AG04450 (cell line): ENCODE data around the gene CENPQ. TPM values are rescaled to one million over a fixed set of nuclear protein-coding genes. Genes with fewer than 3 reads are reported as not detected.

Experiments used
- CTCF ChIA-PET: fragments of 300-600, 350-600 bp; formaldehyde crosslinking; extraction: SDS; loops from one replicate; lab custom pipeline; 2022; ENCODE audit warnings: antibody characterized with exemption, inconsistent platforms; lab: Charles Lee
- POLR2A ChIA-PET: fragments of 350-600 bp; formaldehyde crosslinking; extraction: SDS; loops from one replicate; lab custom pipeline; 2021; ENCODE audit warnings: antibody characterized with exemption, inconsistent platforms; lab: Yijun Ruan, JAX
- DNase-seq: peaks from one replicate; pipeline ENCODE4 v3.0.0-alpha.2; 2011; ENCODE audit warnings: low read depth, low spot score
- H3K27ac ChIP-seq: one replicate; pipeline ENCODE4 v1.5.1; 2012; ENCODE audit warnings: low read depth, low read length, control low read depth
- H3K27me3 ChIP-seq: one replicate; pipeline ENCODE4 v1.6.0; 2012; ENCODE audit warnings: low read length; ENCODE audit not compliant: control insufficient read depth, insufficient read depth
- H3K4me3 ChIP-seq: 2 replicates; pipeline ENCODE4 v1.5.1; 2011; ENCODE audit warnings: mild to moderate bottlenecking, low read depth, low read length, control low read depth
- H3K9me3 ChIP-seq: 2 replicates; pipeline ENCODE4 v1.5.1; 2012; ENCODE audit warnings: low read length; ENCODE audit not compliant: control insufficient read depth, insufficient read depth
- polyA plus RNA-seq: library from polyadenylated mRNA; depleted of rRNA; stranded (reverse); fragments of >200 nt; gene quantifications from 2 replicates; pipeline ENCODE4 v1.2.3, GENCODE V29; 2011
- TF ChIP-seq, protein P1 (sequence below): IDR thresholded peaks from 2 replicates; pipeline ENCODE4 v1.5.1; 2011; ENCODE audit warnings: low read depth, low read length, control low read depth, inconsistent platforms

The CENPQ gene
- polyA plus RNA-seq, 1 experiment, result 6.5 TPM

DNA sequence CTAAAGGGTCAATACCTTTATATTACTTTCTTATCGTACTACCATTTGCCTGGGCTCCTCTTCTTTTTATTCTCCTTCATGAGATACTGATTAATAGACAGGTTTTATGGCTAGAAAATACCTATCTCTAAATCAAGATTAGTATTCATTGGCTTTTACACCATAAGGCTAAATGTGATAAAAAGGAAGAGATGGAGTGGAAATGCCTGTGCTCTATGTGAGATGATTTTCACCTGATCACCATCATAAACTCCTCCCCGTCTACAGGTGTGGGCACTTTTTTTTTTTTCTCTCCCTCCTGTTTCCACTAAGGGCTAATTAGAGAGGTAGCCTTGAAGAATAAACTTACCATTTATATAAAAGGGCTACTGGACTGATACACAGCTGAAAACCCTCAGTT, 36.5 kb downstream of the CENPQ start, which contains the start of gene GLYATL3:
TSS of gene GLYATL3 (plus strand) at position 301 of the 400 bp plus-strand sequence. CDS start 12,068 bp downstream, outside the sequence.
- H3K9me3 ChIP-seq, result no peaks in the 10 kb centered on the region
- CTCF ChIA-PET, result no interaction called here
- POLR2A ChIA-PET, result no interaction called here
- no peak within 1 kb of the TSS for H3K4me3 ChIP-seq
- no peak for DNase-seq
- TF ChIP-seq, protein P1, sequence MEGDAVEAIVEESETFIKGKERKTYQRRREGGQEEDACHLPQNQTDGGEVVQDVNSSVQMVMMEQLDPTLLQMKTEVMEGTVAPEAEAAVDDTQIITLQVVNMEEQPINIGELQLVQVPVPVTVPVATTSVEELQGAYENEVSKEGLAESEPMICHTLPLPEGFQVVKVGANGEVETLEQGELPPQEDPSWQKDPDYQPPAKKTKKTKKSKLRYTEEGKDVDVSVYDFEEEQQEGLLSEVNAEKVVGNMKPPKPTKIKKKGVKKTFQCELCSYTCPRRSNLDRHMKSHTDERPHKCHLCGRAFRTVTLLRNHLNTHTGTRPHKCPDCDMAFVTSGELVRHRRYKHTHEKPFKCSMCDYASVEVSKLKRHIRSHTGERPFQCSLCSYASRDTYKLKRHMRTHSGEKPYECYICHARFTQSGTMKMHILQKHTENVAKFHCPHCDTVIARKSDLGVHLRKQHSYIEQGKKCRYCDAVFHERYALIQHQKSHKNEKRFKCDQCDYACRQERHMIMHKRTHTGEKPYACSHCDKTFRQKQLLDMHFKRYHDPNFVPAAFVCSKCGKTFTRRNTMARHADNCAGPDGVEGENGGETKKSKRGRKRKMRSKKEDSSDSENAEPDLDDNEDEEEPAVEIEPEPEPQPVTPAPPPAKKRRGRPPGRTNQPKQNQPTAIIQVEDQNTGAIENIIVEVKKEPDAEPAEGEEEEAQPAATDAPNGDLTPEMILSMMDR, result no peak
- no peaks in the 10 kb centered on the region for H3K27me3 ChIP-seq
- no peak within 1 kb of the TSS for H3K27ac ChIP-seq

DNA sequence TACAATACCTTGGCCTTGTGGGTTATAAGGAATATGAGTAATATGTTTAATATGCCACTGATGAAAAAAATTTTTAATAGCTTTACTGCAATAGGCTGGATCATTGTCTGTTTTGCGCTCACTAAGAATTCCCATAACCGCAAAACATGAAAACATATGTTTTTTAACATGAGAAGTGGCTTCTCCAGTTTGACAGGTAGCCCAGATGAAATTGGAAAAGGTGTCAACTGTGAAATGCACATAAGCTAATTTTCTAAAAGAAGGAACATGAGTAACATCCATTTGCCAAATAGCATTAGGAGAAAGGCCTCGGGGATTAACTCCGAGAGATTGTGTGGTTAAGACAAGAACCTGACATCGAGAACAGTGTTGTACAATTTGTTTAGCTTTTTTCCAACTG, 41.5 kb downstream of the CENPQ start:
- Histone ChIP-seq H3K9me3 (no peaks in the 10 kb centered on the region), H3K27me3 (no peaks in the 10 kb centered on the region), H3K27ac (no peak overlapping the region), H3K4me3 (no peak overlapping the region)
- ChIA-PET CTCF (interaction anchor here (0.6 kb wide), 1 partner anchor 29 kb away, joined by 5 read pairs; no protein-coding TSS in a partner anchor), POLR2A (no interaction called here)
- TF ChIP-seq, protein P1, result no peak
- no peak for DNase-seq

DNA sequence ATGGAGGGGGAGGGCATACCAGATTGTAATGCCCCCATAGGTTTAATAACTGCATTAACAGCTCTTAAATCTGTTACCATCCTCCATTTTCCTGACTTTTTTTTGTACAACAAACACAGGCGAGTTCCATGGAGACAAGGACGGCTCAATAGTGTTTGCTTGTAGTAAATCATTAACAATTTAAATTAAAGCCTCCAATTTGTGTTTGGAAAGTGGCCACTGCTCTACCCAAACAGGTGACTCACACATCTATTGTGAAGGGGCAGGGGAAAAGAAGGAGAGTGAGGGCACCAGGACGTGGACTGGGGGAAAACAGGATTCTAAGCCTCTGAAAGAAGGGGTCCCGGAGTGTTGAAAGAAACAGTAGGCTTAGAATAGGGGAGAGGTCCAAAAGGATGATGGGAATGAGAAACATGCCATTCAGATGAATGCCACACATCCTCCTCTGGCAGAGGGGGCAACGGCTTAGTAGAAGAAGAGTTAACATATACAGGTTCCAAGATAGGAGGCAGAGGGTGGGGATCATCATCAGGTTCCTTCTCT, 43.5 kb downstream of the CENPQ start:
- Histone ChIP-seq H3K4me3 (no peak overlapping the region), H3K27me3 (peaks cover 3% of the 10 kb centered on the region), H3K27ac (no peak overlapping the region), H3K9me3 (no peaks in the 10 kb centered on the region)
- CTCF ChIA-PET, result no interaction called here
- TF ChIP-seq, protein P1, result no peak
- no peak for DNase-seq
- POLR2A ChIA-PET, result no interaction called here

DNA sequence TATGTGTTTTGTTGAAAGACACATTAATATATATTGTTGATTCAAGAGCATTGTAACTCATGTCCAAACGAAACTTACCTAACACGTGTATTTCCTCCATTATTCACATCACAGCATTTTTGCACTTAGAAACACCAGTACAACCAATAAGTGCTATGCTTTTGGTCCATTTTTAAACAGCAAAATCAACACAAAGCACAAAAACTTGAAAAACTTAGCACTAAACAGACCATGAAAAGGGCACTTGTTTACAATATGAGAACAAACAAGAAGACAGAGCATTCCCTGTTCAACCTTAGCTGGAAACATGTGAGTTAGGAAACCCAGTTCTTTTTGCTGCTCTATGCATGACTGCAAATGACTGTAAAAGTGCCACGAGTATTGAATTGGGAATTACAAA, 46.2 kb downstream of the CENPQ start:
- Histone ChIP-seq H3K27me3 (peaks cover 3% of the 10 kb centered on the region), H3K9me3 (no peaks in the 10 kb centered on the region), H3K27ac (no peak overlapping the region), H3K4me3 (no peak overlapping the region)
- DNase-seq, result no peak
- TF ChIP-seq, protein P1, result no peak
- CTCF ChIA-PET, result no interaction called here
- POLR2A ChIA-PET, result no interaction called here

GRCh38 chr6:49513153-49513989, 50.2 kb downstream of the CENPQ start:
- ChIA-PET POLR2A (interaction anchor here (0.8 kb wide), 1 partner anchor 12 kb away, joined by 3 read pairs; no protein-coding TSS in a partner anchor), CTCF (no interaction called here)
- Histone ChIP-seq H3K27ac (no peak overlapping the region), H3K4me3 (no peak overlapping the region), H3K27me3 (peaks cover 3% of the 10 kb centered on the region), H3K9me3 (no peaks in the 10 kb centered on the region)
- no peak for DNase-seq
- TF ChIP-seq, protein P1, result no peak
